HL-60 (cell line): Measurements from ENCODE around the gene MEIS1.

Source experiments
- DNase-seq, 2 experiments: peaks; one replicate each; pipeline ENCODE4 v3.0.0-alpha.2; 2010 to 2020; ENCODE audit warnings: low read depth in 1 of 2, low spot score in 1 of 2
- H3K27ac ChIP-seq: fragments of 250-450 bp; sonication (Bioruptor Pico); replicated peaks from 2 replicates; pipeline ENCODE4 v1.5.1; 2020; ENCODE audit warnings: mild to moderate bottlenecking, moderate library complexity
- H3K27me3 ChIP-seq: fragments of 250-450 bp; sonication (Bioruptor Pico); 2 replicates; pipeline ENCODE4 v1.5.1; 2021; ENCODE audit warnings: mild to moderate bottlenecking, moderate library complexity; ENCODE audit not compliant: insufficient read depth, poor library complexity, severe bottlenecking
- H3K4me3 ChIP-seq: replicated peaks from 2 replicates; pipeline ENCODE4 v1.5.1; 2011; ENCODE audit warnings: mild to moderate bottlenecking, control low read depth, low read length; ENCODE audit not compliant: insufficient read depth
- GABPA ChIP-seq: IDR thresholded peaks from 2 replicates; pipeline ENCODE4 v1.6.1; 2012; ENCODE audit warnings: low read depth
- POLR2AphosphoS5 ChIP-seq: IDR thresholded peaks from 2 replicates; pipeline ENCODE4 v1.6.1; 2012; ENCODE audit warnings: low read depth
- REST ChIP-seq: IDR thresholded peaks from 2 replicates; pipeline ENCODE4 v1.6.1; 2012; ENCODE audit warnings: low read depth; ENCODE audit not compliant: insufficient replicate concordance
- SPI1 ChIP-seq: IDR thresholded peaks from 2 replicates; pipeline ENCODE4 v1.6.1; 2012; ENCODE audit warnings: low read depth, mild to moderate bottlenecking, borderline replicate concordance
- TF ChIP-seq, protein P1 (sequence below): IDR thresholded peaks from one replicate; pipeline ENCODE4 v1.5.1; 2011; ENCODE audit warnings: low read length, control low read depth, inconsistent platforms; ENCODE audit not compliant: insufficient read depth

The MEIS1 gene

GRCh38 chr2:66436581-66437001, 1.7 kb downstream of the MEIS1 start:
- no peak for DNase-seq
- Histone ChIP-seq H3K27ac (no peak overlapping the region), H3K27me3 (peaks cover 68% of the 10 kb centered on the region), H3K4me3 (no peak overlapping the region)
- TF ChIP-seq, protein P1, sequence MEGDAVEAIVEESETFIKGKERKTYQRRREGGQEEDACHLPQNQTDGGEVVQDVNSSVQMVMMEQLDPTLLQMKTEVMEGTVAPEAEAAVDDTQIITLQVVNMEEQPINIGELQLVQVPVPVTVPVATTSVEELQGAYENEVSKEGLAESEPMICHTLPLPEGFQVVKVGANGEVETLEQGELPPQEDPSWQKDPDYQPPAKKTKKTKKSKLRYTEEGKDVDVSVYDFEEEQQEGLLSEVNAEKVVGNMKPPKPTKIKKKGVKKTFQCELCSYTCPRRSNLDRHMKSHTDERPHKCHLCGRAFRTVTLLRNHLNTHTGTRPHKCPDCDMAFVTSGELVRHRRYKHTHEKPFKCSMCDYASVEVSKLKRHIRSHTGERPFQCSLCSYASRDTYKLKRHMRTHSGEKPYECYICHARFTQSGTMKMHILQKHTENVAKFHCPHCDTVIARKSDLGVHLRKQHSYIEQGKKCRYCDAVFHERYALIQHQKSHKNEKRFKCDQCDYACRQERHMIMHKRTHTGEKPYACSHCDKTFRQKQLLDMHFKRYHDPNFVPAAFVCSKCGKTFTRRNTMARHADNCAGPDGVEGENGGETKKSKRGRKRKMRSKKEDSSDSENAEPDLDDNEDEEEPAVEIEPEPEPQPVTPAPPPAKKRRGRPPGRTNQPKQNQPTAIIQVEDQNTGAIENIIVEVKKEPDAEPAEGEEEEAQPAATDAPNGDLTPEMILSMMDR: no peak
- TF ChIP-seq REST: no peak
- no peak for TF ChIP-seq POLR2AphosphoS5
- TF ChIP-seq SPI1: no peak
- TF ChIP-seq GABPA: no peak

DNA sequence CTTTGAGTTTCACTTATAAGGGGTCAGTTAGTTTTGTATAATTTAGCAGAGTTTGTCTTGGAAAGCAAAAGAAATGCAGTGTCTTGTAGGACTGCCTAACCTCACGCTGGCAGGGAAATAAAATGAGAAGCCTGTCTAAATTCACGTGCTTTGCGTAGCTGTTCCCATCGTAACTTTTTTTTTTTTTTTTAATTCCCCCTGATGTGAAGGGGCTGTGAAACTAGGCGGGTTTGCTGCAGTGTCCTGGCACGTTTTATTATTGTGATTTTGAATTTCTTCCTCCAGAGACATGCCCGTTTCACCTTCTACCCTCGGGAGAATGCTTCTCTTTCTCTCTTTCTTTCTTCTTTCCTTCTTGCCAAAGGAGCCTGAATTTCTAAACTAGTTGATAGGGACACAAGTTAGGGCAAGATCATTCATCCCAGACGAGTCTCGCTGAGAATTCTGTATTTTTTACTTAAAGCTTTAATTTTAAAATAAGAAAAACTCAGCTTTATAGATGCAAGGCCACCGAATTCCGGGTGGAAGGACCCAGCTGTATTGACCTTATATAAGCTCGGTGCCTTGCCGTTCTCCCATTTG, 2.3 kb downstream of the MEIS1 start:
- no peak for DNase-seq
- peaks cover 66% of the 10 kb centered on the region for H3K27me3 ChIP-seq
- TF ChIP-seq GABPA (no peak), REST (no peak), POLR2AphosphoS5 (no peak), SPI1 (no peak)
- TF ChIP-seq, protein P1: no peak

GRCh38 chr2:66437691-66438497, 3.0 kb downstream of the MEIS1 start:
- H3K27me3 ChIP-seq: peaks cover 67% of the 10 kb centered on the region
- DNase-seq: no peak
- no peak overlapping the region for H3K4me3 ChIP-seq
- no peak overlapping the region for H3K27ac ChIP-seq
- no peak for TF ChIP-seq POLR2AphosphoS5
- TF ChIP-seq GABPA: no peak
- TF ChIP-seq REST: no peak
- TF ChIP-seq, protein P1: no peak
- TF ChIP-seq SPI1: no peak

More for the DNA sequence above, 2.3 kb downstream of the MEIS1 start:
- no peak overlapping the region for H3K27ac ChIP-seq
- H3K4me3 ChIP-seq: no peak overlapping the region
